Stomach smooth muscle (tissue), 2 donors: ENCODE data around the gene POLD4.

Experiments used
- H3K27ac ChIP-seq: one replicate; pipeline ENCODE4 v1.7.0; 2013; ENCODE audit warnings: mild to moderate bottlenecking, low read length, inconsistent platforms
- H3K27me3 ChIP-seq, 2 donors: one replicate each; pipeline ENCODE4 v1.7.0; 2013; ENCODE audit warnings: low read length in 2 of 2; ENCODE audit not compliant: insufficient read depth in 2 of 2, control insufficient read depth in 1 of 2
- H3K36me3 ChIP-seq, 2 donors: one replicate each; pipeline ENCODE4 v1.7.0; 2013; ENCODE audit warnings: low read length in 2 of 2; ENCODE audit not compliant: control insufficient read depth in 2 of 2, insufficient read depth in 2 of 2
- H3K4me1 ChIP-seq: one replicate; pipeline ENCODE4 v1.7.0; 2013; ENCODE audit warnings: low read length; ENCODE audit not compliant: control insufficient read depth, insufficient read depth
- H3K4me3 ChIP-seq, 2 donors: one replicate each; pipeline ENCODE4 v1.7.0; 2013; ENCODE audit warnings: low read length in 2 of 2
- H3K9ac ChIP-seq, 2 donors: one replicate each; pipeline ENCODE4 v1.7.0; 2013; ENCODE audit warnings: low read length in 2 of 2, mild to moderate bottlenecking in 1 of 2
- H3K9me3 ChIP-seq, 2 donors: one replicate each; pipeline ENCODE4 v1.7.0; 2013; ENCODE audit warnings: low read length in 2 of 2; ENCODE audit not compliant: control insufficient read depth in 2 of 2
- donor health status: healthy.
- donor health status: Pancreatic carcinoma.

Gene POLD4

GRCh38 chr11:67374571-67375281 lies 21.4 kb upstream of the POLD4 start:
- Histone ChIP-seq H3K27me3 (no peaks in the 10 kb centered on the region), H3K27ac (peak overlapping the region; percentile 89), H3K9ac (peak overlapping the region in 1 of 2 donors; percentile 92), H3K9me3 (no peaks in the 10 kb centered on the region), H3K4me3 (peak overlapping the region; percentile 55 to 64), H3K36me3 (no peaks in the 10 kb centered on the region), H3K4me1 (peaks cover 42% of the 10 kb centered on the region)

- Histone ChIP-seq H3K4me1 (peaks cover 50% of the 10 kb centered on the region), H3K36me3 (no peaks in the 10 kb centered on the region), H3K9me3 (no peaks in the 10 kb centered on the region), H3K27ac (peak overlapping the region; percentile 89), H3K9ac (peak overlapping the region; percentile 60 to 92), H3K27me3 (no peaks in the 10 kb centered on the region), H3K4me3 (peak overlapping the region; percentile 63 to 76)
Observed at GRCh38 chr11:67373648-67374570, 20.6 kb upstream of the POLD4 start.

DNA sequence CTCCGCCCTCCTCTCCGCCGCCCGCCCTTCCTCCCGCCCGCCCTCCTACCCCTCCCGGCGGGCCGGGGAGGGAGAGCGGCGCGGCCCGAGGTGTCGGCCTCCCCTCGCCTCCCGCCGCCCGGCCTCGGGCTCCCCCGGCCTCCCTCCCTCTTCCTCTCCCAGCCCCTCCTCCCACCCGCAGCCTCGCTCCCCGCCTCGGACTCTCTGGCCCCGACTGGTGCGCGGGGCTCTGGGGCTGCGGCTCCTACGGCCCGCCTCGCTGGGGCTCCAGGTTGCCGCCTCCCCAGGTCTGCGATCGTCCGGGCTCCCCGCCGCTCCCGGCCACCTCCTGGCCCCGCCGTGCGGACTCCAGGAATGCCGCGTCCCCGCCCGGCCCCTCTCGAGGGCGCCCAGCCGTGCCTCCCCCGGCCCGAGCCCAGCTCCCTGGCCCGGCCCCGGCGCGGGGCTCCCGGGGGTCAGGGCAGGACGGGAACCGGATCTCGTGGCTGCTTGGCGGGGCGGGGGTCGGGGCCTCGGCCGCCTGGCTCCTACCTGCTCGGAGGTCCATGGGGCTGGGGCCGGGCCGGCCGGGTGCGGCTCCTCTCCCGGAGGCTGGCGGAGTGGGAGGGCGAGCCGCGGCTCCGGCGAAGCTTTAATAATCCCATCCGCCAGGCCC lies 19.8 kb upstream of the POLD4 start, which contains the start of gene CLCF1:
Gene CLCF1, minus strand, starts transcription at position 606 of the 655 bp plus-strand sequence. Its CDS starts 59 bp downstream, at position 547.
- Histone ChIP-seq H3K27ac (peak within 1 kb of the TSS; percentile 89), H3K9ac (peak within 1 kb of the TSS; percentile 69 to 92), H3K4me3 (peak within 1 kb of the TSS; percentile 63 to 76), H3K36me3 (no peaks in the 10 kb centered on the region), H3K27me3 (no peaks in the 10 kb centered on the region), H3K9me3 (no peaks in the 10 kb centered on the region), H3K4me1 (peaks cover 56% of the 10 kb centered on the region)

- Histone ChIP-seq H3K4me3 (peak overlapping the region; percentile 76 to 79), H3K9ac (peak overlapping the region; percentile 69 to 92), H3K27ac (peak overlapping the region; percentile 96), H3K27me3 (no peaks in the 10 kb centered on the region), H3K36me3 (no peaks in the 10 kb centered on the region), H3K9me3 (no peaks in the 10 kb centered on the region), H3K4me1 (peaks cover 63% of the 10 kb centered on the region)
Observed at GRCh38 chr11:67372321-67372992, 19.1 kb upstream of the POLD4 start.

DNA sequence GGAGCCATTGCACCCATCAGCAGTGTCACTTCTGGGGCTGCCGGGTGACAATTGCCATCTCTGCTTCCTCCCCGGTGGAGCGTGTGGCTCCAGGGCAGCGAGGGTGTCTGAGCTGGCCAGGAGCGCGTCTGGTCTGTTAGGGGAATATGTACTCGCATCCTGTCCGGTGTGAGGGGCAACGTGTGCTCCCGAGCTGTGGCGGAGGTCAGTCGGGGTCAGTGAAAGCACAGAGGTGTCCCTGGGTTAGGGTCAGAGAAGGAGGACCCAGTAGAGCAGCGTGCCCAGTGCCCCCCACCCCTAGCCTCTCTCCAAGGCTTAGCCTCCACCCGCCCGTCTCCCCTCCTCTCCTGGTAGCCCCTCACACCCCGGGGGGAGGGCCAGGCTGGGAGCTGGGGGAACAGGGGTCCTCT lies 18.6 kb upstream of the POLD4 start:
- H3K4me1 ChIP-seq = peaks cover 68% of the 10 kb centered on the region
- no peaks in the 10 kb centered on the region for H3K27me3 ChIP-seq

GRCh38 chr11:67371189-67371910 lies 18.0 kb upstream of the POLD4 start:
- Histone ChIP-seq H3K36me3 (no peaks in the 10 kb centered on the region), H3K9ac (peak overlapping the region; percentile 58 to 89), H3K27me3 (no peaks in the 10 kb centered on the region), H3K4me1 (peaks cover 74% of the 10 kb centered on the region), H3K27ac (peak overlapping the region; percentile 96), H3K4me3 (peak overlapping the region; percentile 69 to 79), H3K9me3 (no peaks in the 10 kb centered on the region)

More for the DNA sequence above, 18.6 kb upstream of the POLD4 start:
- Histone ChIP-seq H3K27ac (peak overlapping the region; percentile 96), H3K36me3 (no peaks in the 10 kb centered on the region), H3K4me3 (peak overlapping the region; percentile 69 to 79), H3K9ac (peak overlapping the region; percentile 42 to 89), H3K9me3 (no peaks in the 10 kb centered on the region)

DNA sequence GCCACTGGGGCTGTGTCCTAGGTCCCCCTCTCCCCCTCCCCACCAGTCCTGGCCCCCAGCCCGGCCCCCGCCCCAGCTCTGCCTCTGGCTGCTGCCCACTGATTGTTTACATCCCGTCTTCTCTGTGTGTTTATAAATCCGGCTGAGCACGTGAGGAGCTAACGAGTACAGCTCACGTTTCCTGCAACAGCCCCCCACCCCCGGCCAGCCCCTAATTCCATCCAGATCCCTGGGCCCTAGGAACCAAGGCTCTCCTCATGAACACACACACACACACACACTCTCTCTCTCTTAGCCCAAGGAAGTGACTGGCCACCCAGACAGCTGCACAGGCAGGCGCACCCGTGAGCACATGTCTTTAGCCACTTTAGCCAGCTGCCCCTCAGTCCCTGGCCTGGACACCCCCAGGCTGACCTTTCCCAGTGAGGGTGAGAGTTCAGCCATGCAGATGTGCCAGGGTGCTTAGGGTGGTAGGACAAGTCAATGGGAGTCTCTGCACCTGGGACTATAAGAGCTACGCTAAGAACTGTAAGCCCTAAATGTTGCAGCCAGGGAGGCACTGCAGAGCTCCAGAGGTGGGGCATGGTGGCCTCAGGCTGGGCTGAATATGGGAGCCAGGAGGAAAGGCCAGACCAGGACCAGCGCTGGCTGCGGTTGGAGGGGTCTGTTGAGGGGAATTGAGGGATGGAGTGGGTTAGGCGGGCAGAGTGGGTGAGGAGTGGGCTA lies 17.2 kb upstream of the POLD4 start:
- peak overlapping the region; percentile 69 to 79 for H3K4me3 ChIP-seq
- H3K27ac ChIP-seq = peak overlapping the region; percentile 96

GRCh38 chr11:67369801-67370284 lies 16.5 kb upstream of the POLD4 start:
- H3K36me3 ChIP-seq = peaks cover 0 to 3% of the 10 kb centered on the region in 2 donors
- H3K27me3 ChIP-seq = no peaks in the 10 kb centered on the region
- peak overlapping the region; percentile 64 to 89 for H3K9ac ChIP-seq
- no peaks in the 10 kb centered on the region for H3K9me3 ChIP-seq
- peak overlapping the region; percentile 44 to 58 for H3K4me3 ChIP-seq
- peaks cover 84% of the 10 kb centered on the region for H3K4me1 ChIP-seq
- H3K27ac ChIP-seq = peak overlapping the region; percentile 96

More for the DNA sequence above, 17.2 kb upstream of the POLD4 start:
- Histone ChIP-seq H3K9ac (peak overlapping the region; percentile 58 to 89), H3K4me1 (peaks cover 79% of the 10 kb centered on the region), H3K36me3 (no peaks in the 10 kb centered on the region), H3K9me3 (no peaks in the 10 kb centered on the region), H3K27me3 (no peaks in the 10 kb centered on the region)

DNA sequence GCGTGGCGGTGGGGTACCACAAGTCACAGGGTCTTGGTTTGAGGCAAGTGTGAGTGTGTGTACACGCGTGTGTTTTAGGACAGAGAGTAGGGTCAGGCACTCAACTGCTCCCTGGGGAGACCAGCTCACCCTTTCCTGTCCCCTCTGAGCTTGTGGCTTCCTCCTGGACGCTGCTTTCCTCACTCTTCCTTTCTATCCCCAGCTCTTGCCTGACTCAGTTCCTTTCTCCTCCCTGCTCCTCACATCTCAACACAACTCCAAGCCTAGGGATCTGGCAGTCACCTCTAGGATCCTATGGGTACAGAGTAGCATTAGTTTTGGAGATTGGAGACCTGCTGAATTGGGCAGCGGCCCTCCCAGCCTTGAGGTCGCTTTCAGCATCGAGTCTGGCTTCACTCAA lies 15.9 kb upstream of the POLD4 start:
- Histone ChIP-seq H3K27ac (peak overlapping the region; percentile 96), H3K27me3 (no peaks in the 10 kb centered on the region), H3K36me3 (peaks cover 5 to 8% of the 10 kb centered on the region in 2 donors), H3K9me3 (no peaks in the 10 kb centered on the region), H3K9ac (peak overlapping the region; percentile 62 to 78), H3K4me3 (peak overlapping the region; percentile 44 to 58), H3K4me1 (peaks cover 84% of the 10 kb centered on the region)
